H9 (cell line): ENCODE results near the gene HIPK4. TPM values are rescaled to one million over a fixed set of nuclear protein-coding genes. Genes with fewer than 3 reads are reported as not detected.

Experiments used
- DNase-seq: peaks from one replicate; pipeline ENCODE4 v3.0.0-alpha.2; 2017
- H2AFZ ChIP-seq: one replicate; pipeline ENCODE4 v1.6.1; 2013; ENCODE audit warnings: mild to moderate bottlenecking, low read length, control low read depth, moderate library complexity
- H2AK5ac ChIP-seq: 2 replicates; pipeline ENCODE4 v1.6.1; 2013; ENCODE audit warnings: low read length, control low read depth, mixed read lengths; ENCODE audit not compliant: insufficient read length
- H2BK120ac ChIP-seq: one replicate; pipeline ENCODE4 v1.6.1; 2013; ENCODE audit warnings: low read depth, mild to moderate bottlenecking, low read length, control low read depth, inconsistent platforms; ENCODE audit not compliant: poor library complexity, severe bottlenecking
- H2BK12ac ChIP-seq: 2 replicates; pipeline ENCODE4 v1.6.1; 2013; ENCODE audit warnings: low read length, control low read depth, mixed read lengths, low read depth; ENCODE audit not compliant: insufficient read length
- H2BK15ac ChIP-seq: 2 replicates; pipeline ENCODE4 v1.6.1; 2013; ENCODE audit warnings: low read depth, low read length, control low read depth
- H2BK20ac ChIP-seq: one replicate; pipeline ENCODE4 v1.6.1; 2013; ENCODE audit warnings: low read depth, mild to moderate bottlenecking, low read length, control low read depth, inconsistent platforms; ENCODE audit not compliant: poor library complexity, severe bottlenecking
- H2BK5ac ChIP-seq: 2 replicates; pipeline ENCODE4 v1.6.1; 2013; ENCODE audit warnings: low read length, control low read depth, mixed read lengths; ENCODE audit not compliant: insufficient read length
- H3K14ac ChIP-seq: 2 replicates; pipeline ENCODE4 v1.6.1; 2013; ENCODE audit warnings: low read length, control low read depth; ENCODE audit not compliant: insufficient read depth
- H3K18ac ChIP-seq: 2 replicates; pipeline ENCODE4 v1.6.1; 2013; ENCODE audit warnings: low read depth, mild to moderate bottlenecking, mixed read lengths, low read length, control low read depth; ENCODE audit not compliant: insufficient read length
- H3K23ac ChIP-seq: 2 replicates; pipeline ENCODE4 v1.6.1; 2013; ENCODE audit warnings: low read length, control low read depth, mixed read lengths, low read depth; ENCODE audit not compliant: insufficient read length
- H3K23me2 ChIP-seq: 2 replicates; pipeline ENCODE4 v1.6.1; 2013; ENCODE audit warnings: low read depth, mild to moderate bottlenecking, mixed read lengths, low read length, control low read depth; ENCODE audit not compliant: insufficient read length, poor library complexity, severe bottlenecking
- H3K27ac ChIP-seq: 2 replicates; pipeline ENCODE4 v1.5.1; 2013; ENCODE audit warnings: low read length, control low read depth, mixed read lengths, low read depth; ENCODE audit not compliant: insufficient read length
- H3K27me3 ChIP-seq: 2 replicates; pipeline ENCODE4 v1.6.1; 2013; ENCODE audit warnings: low read length, control low read depth, inconsistent platforms; ENCODE audit not compliant: insufficient read depth
- H3K4ac ChIP-seq: 2 replicates; pipeline ENCODE4 v1.6.1; 2013; ENCODE audit warnings: low read depth, mild to moderate bottlenecking, control low read depth, inconsistent platforms, low read length, moderate library complexity
- H3K4me1 ChIP-seq: 2 replicates; pipeline ENCODE4 v1.6.1; 2013; ENCODE audit warnings: low read length, control low read depth, inconsistent platforms; ENCODE audit not compliant: insufficient read depth
- H3K4me2 ChIP-seq: 2 replicates; pipeline ENCODE4 v1.6.1; 2013; ENCODE audit warnings: low read length, control low read depth, mixed read lengths; ENCODE audit not compliant: insufficient read length, insufficient read depth
- H3K56ac ChIP-seq: 2 replicates; pipeline ENCODE4 v1.6.1; 2013; ENCODE audit warnings: low read depth, mild to moderate bottlenecking, mixed read lengths, low read length, control low read depth; ENCODE audit not compliant: insufficient read length
- H3K79me1 ChIP-seq: 2 replicates; pipeline ENCODE4 v1.6.1; 2013; ENCODE audit warnings: low read depth, mild to moderate bottlenecking, moderate library complexity, low read length, control low read depth, inconsistent platforms; ENCODE audit not compliant: insufficient read depth, poor library complexity, severe bottlenecking
- H3K79me2 ChIP-seq: 2 replicates; pipeline ENCODE4 v1.6.1; 2013; ENCODE audit warnings: low read length, control low read depth, inconsistent platforms; ENCODE audit not compliant: insufficient read depth
- H3K9ac ChIP-seq: 2 replicates; pipeline ENCODE4 v1.6.1; 2013; ENCODE audit warnings: low read length, control low read depth, mixed read lengths; ENCODE audit not compliant: insufficient read length; ENCODE audit errors: extremely low read depth
- H3K9me3 ChIP-seq: one replicate; pipeline ENCODE4 v1.6.1; 2013; ENCODE audit warnings: low read depth, low read length, inconsistent platforms; ENCODE audit not compliant: control insufficient read depth
- H3T11ph ChIP-seq: one replicate; pipeline ENCODE4 v1.6.1; 2013; ENCODE audit warnings: mild to moderate bottlenecking, low read length, control low read depth, inconsistent platforms
- H4K20me1 ChIP-seq: one replicate; pipeline ENCODE4 v1.6.1; 2013; ENCODE audit not compliant: control insufficient read depth, insufficient read length, insufficient read depth
- H4K5ac ChIP-seq: 2 replicates; pipeline ENCODE4 v1.6.1; 2013; ENCODE audit warnings: low read depth, mild to moderate bottlenecking, mixed read lengths, low read length, control low read depth; ENCODE audit not compliant: insufficient read length
- H4K8ac ChIP-seq: replicated peaks from 2 replicates; pipeline ENCODE4 v1.6.1; 2013; ENCODE audit warnings: low read length, control low read depth, mixed read lengths, low read depth; ENCODE audit not compliant: insufficient read length
- H4K91ac ChIP-seq: 2 replicates; pipeline ENCODE4 v1.6.1; 2013; ENCODE audit warnings: low read depth, mild to moderate bottlenecking, moderate library complexity, mixed read lengths, low read length, control low read depth; ENCODE audit not compliant: insufficient read length
- H3K27ac Mint-ChIP-seq, 3 experiments: 2 replicates in 2 of 3; 3 replicates in 1 of 3; pipeline ENCODE4 v1.8.0; 2020 to 2021; ENCODE audit warnings: mixed read lengths in 3 of 3, mild to moderate bottlenecking in 1 of 3, moderate library complexity in 1 of 3
- H3K27me3 Mint-ChIP-seq: 2 replicates; pipeline ENCODE4 v1.8.0; 2021; ENCODE audit warnings: low read depth, mild to moderate bottlenecking, moderate library complexity, mixed read lengths
- H3K36me3 Mint-ChIP-seq, 3 experiments: 2 replicates in 2 of 3; 3 replicates in 1 of 3; pipeline ENCODE4 v1.8.0; 2020 to 2021; ENCODE audit warnings: low read depth in 3 of 3, mixed read lengths in 3 of 3; ENCODE audit not compliant: insufficient read depth in 1 of 3
- H3K4me1 Mint-ChIP-seq, 2 experiments: 2 replicates each; pipeline ENCODE4 v1.8.0; 2020; ENCODE audit warnings: mixed read lengths in 2 of 2
- H3K4me3 Mint-ChIP-seq, 2 experiments: 2 replicates in 1 of 2; 3 replicates in 1 of 2; pipeline ENCODE4 v1.8.0; 2020 to 2021; ENCODE audit warnings: mild to moderate bottlenecking in 2 of 2, mixed read lengths in 2 of 2, moderate library complexity in 1 of 2
- H3K9me3 Mint-ChIP-seq, 2 experiments: 2 replicates in 1 of 2; 3 replicates in 1 of 2; pipeline ENCODE4 v1.8.0; 2020; ENCODE audit warnings: mild to moderate bottlenecking in 2 of 2, mixed read lengths in 2 of 2, moderate library complexity in 1 of 2
- WGBS: extraction: QIAGEN DNeasy Blood & Tissue Kit; methylation state at CpG from one replicate; pipeline ENCODE4 v1.1.7; 2013; ENCODE audit warnings: missing lambda C conversion rate, low lambda C conversion rate, mixed read lengths; ENCODE audit not compliant: insufficient read length; ENCODE audit errors: extremely low coverage; 5-methylcytosine and 5-hydroxymethylcytosine counted together
- total RNA-seq: library from RNA; stranded (reverse); gene quantifications from 2 replicates; pipeline ENCODE4 v1.2.1, GENCODE V29; 2021
- TF ChIP-seq, protein P1 (sequence below): fragments of 200-600 bp; sonication (generic); conservative IDR thresholded peaks from 3 replicates; pipeline ENCODE4 v1.8.0; 2021; ENCODE audit warnings: antibody characterized with exemption, mild to moderate bottlenecking

Gene HIPK4
- total RNA-seq, 1 experiment from 2014 or later = 0.15 TPM

DNA sequence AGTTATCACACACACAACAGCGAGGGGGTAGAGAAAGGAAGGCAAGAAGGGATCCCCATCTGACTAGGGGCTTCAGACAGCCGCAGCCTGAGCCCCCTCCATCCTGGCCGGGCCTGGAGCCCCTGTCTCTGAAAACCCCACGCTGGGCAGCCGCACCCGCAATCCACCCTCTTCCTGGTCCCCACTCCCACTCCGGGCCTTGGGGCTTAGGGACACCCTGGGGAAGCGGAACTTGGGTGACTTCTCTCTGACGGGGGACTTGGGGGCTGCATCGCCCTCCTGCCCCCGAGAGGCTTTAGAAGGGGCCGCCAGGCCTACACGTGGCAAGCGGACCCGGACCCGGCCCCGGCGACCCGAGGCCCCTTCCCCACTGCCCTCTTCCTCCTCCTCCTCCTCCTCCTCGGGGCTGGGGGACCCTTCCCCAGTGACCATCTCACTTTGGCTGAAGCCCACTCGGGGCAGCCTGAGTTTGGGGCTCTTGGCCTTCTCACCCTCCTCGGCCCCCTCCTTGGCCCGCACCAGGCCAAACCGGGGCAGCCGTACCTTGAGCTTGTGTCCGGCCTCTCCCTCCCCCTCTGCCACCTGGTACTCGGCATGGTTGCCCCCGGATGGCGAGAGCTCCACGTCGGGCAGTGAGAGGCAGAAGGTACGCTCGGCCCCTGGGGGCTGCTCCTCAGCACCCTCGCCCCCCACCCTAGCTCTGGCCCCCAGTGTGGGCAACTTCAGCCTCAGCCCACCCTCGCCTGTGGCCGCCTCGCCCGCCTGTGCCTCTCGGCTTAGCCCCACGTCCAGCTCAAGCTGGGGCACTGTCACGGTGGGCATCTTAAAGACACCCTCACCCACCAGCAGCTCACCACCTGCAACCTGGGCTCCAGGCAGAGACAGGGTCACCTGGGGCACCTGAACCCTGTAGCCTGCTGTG lies 4.2 kb upstream of the HIPK4 start:
- TF ChIP-seq, protein P1, sequence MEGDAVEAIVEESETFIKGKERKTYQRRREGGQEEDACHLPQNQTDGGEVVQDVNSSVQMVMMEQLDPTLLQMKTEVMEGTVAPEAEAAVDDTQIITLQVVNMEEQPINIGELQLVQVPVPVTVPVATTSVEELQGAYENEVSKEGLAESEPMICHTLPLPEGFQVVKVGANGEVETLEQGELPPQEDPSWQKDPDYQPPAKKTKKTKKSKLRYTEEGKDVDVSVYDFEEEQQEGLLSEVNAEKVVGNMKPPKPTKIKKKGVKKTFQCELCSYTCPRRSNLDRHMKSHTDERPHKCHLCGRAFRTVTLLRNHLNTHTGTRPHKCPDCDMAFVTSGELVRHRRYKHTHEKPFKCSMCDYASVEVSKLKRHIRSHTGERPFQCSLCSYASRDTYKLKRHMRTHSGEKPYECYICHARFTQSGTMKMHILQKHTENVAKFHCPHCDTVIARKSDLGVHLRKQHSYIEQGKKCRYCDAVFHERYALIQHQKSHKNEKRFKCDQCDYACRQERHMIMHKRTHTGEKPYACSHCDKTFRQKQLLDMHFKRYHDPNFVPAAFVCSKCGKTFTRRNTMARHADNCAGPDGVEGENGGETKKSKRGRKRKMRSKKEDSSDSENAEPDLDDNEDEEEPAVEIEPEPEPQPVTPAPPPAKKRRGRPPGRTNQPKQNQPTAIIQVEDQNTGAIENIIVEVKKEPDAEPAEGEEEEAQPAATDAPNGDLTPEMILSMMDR = no peak
- H3K27me3 Mint-ChIP-seq = peaks cover 11% of the 10 kb centered on the region

More for the DNA sequence above, 4.2 kb upstream of the HIPK4 start:
- Histone ChIP-seq H2AK5ac (no peak overlapping the region), H3K14ac (no peak overlapping the region), H4K91ac (no peak overlapping the region), H2AFZ (no peak overlapping the region), H3K23me2 (peaks cover 5% of the 10 kb centered on the region), H3K79me2 (no peaks in the 10 kb centered on the region), H3K4me1 (no peaks in the 10 kb centered on the region), H2BK15ac (no peak overlapping the region), H4K8ac (no peak overlapping the region), H2BK5ac (no peak overlapping the region), H2BK12ac (no peak overlapping the region), H3K23ac (no peak overlapping the region), H2BK20ac (no peak overlapping the region), H3K9ac (no peak overlapping the region), H3K4me2 (no peak overlapping the region), H4K20me1 (no peaks in the 10 kb centered on the region), H2BK120ac (no peak overlapping the region), H3K4ac (no peak overlapping the region), H3T11ph (no peak overlapping the region), H4K5ac (no peak overlapping the region), H3K27ac (no peak overlapping the region), H3K79me1 (no peaks in the 10 kb centered on the region), H3K18ac (no peak overlapping the region), H3K9me3 (no peaks in the 10 kb centered on the region), H3K27me3 (no peaks in the 10 kb centered on the region; the same call in 1 of the 2 replicates), H3K56ac (no peak overlapping the region)
- Mint-ChIP-seq H3K4me3 (no peak overlapping the region), H3K4me1 (peaks cover 11 to 19% of the 10 kb centered on the region in 2 experiments), H3K9me3 (no peaks in the 10 kb centered on the region), H3K36me3 (no peaks in the 10 kb centered on the region; a peak in 1 of 7 replicates), H3K27ac (no peak overlapping the region; a peak in 2 of 7 replicates)
- no CpG with 5 or more reads among the region's 41 CpGs for WGBS
- DNase-seq = no peak
